Fibroblast of skin of right quadriceps (primary cell): ENCODE data around the gene METTL9.
"Not testable (repeated sequence)": the region's sequence is repeated elsewhere in the genome, so short reads cannot be mapped to it uniquely, and the experiment has no call there.

Experiments used
- DNase-seq: peaks from one replicate; pipeline ENCODE4 v3.0.0-alpha.2; 2013

The METTL9 gene

DNA sequence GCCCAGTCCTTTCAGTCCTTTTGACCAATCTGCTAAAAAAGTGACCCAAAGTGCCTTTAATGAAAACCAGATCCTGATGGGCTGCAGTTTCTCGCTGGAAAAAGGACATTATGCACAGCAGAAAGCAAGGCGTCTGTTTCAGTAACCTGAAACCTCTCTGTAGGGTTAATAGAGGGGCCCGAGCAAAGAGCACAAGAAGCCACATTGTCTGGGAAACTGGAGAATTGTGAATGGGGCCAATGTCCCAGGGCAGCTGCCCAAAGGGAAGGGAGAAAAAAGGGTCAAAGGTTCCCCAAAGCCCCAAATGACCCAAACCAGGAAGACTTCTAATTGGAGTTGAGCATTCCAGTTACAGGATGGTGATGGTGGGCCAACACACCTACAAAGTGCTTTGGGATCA is 67.4 kb downstream of the METTL9 start:
- DNase-seq: no peak

GRCh38 chr16:21667575-21667974 is 68.2 kb downstream of the METTL9 start:
- DNase-seq: no peak

DNA sequence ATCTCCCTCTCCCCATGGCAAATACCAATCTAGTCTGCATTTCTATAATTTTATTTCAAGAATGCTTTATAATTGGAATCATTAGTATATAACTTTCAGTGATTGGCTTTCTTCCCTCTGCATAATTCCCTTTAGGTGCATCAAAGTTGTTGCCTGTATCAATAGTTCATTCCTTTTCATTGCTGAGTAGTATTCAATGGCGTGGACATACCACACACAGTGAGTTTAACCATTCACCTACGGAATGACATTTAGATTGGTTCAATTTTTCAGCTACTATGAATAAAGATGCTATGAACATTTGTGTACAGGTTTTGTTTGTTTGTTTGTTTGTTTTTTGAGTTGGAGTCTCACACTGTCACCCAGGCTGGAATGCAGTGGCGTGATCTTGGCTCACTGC is 74.1 kb downstream of the METTL9 start:
- DNase-seq: no peak

GRCh38 chr16:21674456-21674855 is 75.1 kb downstream of the METTL9 start:
- DNase-seq: not testable (repeated sequence)

DNA sequence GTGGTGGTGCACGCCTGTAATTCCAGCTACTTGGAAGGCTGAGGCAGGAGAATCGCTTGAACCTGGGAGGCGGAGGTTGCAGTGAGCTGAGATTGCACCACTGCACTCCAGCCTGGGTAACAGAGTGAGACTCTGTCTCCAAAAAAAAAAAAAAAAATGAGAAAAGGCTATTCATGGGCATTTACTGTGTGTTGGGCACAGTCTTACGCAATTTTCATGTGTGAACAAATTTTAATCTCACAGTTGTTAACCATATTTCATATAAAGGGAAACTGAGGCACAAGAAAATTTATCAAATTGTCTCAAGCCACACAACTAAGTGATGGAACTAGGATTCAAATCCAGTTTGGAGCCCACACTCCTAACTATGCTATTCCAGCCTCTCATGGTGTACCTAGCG is 81.3 kb downstream of the METTL9 start:
- DNase-seq: not testable (repeated sequence)

DNA sequence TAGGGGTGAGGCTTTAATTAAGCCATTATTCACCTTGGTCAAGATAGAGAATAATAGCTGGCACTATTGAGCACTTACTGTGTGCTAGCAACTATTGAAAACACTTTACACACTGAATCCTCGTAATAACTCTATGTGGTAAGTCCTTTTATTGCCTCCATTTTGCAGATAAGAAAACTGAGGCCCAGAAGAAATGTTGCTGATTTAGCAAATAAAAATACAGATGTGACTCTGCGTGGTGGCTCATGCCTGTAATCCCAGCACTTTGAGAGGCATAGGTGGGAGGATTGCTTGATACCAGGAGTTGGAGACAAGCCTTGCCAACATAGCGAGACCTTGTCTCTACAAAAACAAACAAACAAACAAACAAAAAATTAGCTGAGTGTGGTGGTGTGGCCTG is 83.8 kb downstream of the METTL9 start:
- DNase-seq: no peak

- no peak for DNase-seq
These were observed 84.8 kb downstream of the METTL9 start for GRCh38 chr16:21684199-21684598.

- no peak for DNase-seq
These were observed 85.7 kb downstream of the METTL9 start for GRCh38 chr16:21685034-21685455.

DNA sequence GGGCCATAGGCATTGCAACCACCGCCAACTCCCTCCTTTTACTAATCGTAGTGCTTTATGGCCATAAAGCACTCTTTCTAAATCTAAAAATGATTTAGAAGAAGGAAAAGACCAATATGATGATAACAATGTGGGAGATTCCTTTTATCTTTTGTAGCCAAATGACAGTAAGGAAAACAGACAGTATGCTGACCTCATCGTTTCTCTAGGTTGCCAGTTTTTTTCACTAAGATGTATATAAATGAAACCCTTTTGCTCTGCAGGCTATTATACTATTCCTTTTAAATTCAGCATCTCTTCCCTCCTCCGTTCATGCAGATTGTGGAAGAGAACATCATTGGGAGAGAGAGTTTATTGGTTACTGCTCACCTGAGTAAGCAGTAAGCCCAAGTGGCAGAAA is 89.7 kb downstream of the METTL9 start:
- DNase-seq: no peak

GRCh38 chr16:21690967-21691366 is 91.6 kb downstream of the METTL9 start:
- DNase-seq: not testable (repeated sequence)

DNA sequence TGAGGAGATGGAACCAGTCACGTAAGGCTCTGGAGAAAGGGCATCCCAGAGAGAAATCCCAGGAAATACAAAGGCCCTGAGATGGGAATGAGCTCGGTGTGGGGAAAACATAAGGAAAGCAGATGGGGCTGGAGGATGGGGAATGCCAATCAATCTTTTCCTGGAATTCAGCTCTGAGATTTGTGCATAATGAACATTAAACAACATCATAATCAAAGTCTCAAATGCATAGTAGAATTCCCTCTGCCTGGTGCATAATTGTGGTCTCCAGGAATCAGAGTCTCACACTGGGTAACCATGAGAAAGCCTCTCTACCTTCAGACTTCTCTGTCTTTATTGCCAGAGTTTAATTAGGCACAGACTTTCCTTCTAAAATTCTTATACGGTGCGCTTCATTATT is 95.2 kb downstream of the METTL9 start:
- peak; percentile 7 for DNase-seq

GRCh38 chr16:21697032-21697431 is 97.7 kb downstream of the METTL9 start:
- DNase-seq: no peak

DNA sequence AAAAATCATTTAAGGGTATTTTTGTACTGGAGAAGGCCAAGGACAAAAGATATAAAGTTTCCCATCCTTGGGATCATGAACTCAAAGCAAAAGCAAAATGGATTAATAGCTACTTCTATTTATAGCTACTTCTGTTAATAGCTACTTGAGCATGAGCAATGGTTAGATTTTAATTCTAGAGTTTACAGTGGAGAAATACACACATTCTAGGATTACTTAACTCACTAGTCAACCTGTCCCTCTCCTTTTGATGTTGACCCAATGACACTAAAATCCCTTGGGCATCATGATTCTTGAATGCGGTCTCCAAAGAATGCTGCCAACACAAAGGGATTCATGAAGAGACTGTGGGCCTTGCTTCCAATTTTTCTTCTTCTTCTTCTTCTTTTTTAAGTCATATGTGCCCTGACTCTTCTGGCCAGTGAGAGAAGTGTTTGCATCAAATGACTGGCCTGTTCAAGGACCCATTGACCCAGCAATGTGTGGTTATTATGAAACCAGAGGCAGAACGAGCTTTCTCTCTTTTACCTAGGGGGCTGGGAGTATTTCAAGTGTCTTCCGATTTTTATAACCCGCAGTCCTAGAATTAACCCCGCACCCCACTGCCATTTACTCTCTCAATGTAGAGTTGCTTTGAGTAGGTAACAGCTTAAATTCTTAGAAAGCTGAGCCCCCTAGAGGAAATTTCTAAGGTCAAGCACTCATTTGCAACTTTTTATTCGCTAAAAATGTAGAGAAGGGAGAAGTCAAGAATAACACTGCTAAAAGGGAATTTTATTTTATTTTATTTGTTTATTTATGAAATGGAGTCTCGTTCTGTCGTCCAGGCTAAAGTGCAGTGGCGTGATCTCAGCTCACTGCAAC is 99.0 kb downstream of the METTL9 start:
- DNase-seq: no peak

DNA sequence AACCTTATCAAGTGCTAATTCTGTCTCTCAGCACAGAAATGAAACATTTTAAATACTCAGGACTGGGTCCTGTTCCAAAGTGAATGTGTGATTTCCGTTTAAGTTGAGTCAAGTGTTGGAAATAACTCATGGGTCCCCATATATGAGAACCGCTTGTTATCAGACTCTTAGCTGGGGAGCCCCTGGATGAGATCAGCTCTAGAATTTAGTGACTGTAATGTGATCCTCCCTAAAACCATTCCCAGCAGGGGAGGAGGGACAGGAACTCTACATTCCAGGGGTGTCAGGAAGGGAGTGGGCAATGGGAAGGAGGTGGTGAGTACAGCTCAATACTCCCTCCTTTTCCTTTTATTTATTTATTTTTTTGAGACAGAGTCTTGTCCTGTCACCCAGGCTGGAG is 101.9 kb downstream of the METTL9 start:
- no peak for DNase-seq

- no peak for DNase-seq
These were observed 102.9 kb downstream of the METTL9 start for GRCh38 chr16:21702276-21702675.

DNA sequence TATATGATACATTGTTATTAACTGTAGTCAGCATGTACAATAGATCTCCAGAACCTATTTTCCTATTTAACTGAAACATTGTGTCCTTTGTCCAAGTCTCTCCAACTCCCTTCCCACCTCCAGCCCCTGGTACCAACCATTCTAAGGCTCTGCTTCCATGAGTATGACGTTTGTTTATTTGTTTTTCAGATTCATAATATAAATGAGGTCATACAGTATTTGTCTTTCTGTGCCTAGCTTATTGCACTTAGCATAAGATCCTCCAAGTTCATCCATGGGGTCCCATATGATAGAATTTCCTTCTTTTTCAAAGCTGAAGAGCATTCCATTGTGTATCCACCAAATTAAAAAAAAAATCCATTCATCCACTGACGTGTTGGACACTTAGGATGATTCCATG is 103.8 kb downstream of the METTL9 start:
- DNase-seq: no peak

DNA sequence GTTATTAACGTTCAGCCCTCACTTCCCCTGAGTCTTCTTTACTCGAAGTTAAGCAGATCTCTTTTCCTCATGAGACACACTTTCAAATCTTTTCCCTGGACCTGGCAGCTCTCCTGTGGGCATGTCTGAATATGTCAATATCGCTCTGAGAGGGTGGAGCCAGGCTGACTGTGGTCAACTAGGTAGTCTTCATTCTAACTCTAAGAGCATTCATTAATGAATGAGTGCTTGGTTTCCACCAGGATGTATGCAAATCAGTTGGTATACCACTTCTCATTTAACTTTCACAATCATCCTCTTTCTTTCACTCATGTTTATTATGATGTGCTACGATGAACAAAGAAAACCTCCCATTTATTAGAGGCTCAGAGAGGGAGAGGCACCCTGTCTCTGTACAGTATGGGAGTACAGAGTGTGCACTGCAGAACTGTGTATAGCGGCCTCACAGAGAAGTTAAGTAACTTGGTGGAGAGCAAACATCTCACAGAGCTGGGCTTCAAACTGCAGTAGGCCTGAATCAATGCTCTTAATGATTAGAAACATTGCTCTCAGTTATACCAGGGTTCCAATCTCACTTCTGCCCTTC is 104.3 kb downstream of the METTL9 start:
- DNase-seq: no peak

- DNase-seq: no peak
These were observed 104.9 kb downstream of the METTL9 start for GRCh38 chr16:21704266-21704665.

GRCh38 chr16:21704733-21705132 is 105.4 kb downstream of the METTL9 start:
- DNase-seq: no peak
